Activated naive CD8-positive, alpha-beta T cell treated with anti-CD3 and anti-CD28 coated beads, Interleukin-2, amount 10 ng/mL, durations not matched to agents 7 days and 5 days (primary cell): Measurements from ENCODE around the gene ENTPD7. TPM values are rescaled to one million over a fixed set of nuclear protein-coding genes. Genes with fewer than 3 reads are reported as not detected.
A peak's percentile ranks its signal among the peaks of the same experiment; 100 is the strongest.

Source experiments
- ATAC-seq: fragments of 150-1000 bp; cut with Tn5 transposase; one replicate; pipeline ENCODE4 v1.10.0; 2021; ENCODE audit warnings: low read depth, moderate library complexity
- POLR2A ChIA-PET: fragments of 350-600 bp; sonication (Branson Sonifier 250); formaldehyde crosslinking; loops from one replicate; lab custom pipeline; 2021; ENCODE audit warnings: antibody characterized with exemption; lab: Charles Lee
- DNase-seq: peaks from one replicate; pipeline ENCODE4 v3.0.0; 2021
- H3K27ac Mint-ChIP-seq: one replicate; pipeline ENCODE4 v1.8.0; 2022; ENCODE audit warnings: mild to moderate bottlenecking, mixed read lengths
- H3K27me3 Mint-ChIP-seq: one replicate; pipeline ENCODE4 v1.8.0; 2022; ENCODE audit warnings: mild to moderate bottlenecking, moderate library complexity, mixed read lengths
- H3K36me3 Mint-ChIP-seq: one replicate; pipeline ENCODE4 v1.8.0; 2021; ENCODE audit warnings: mild to moderate bottlenecking, mixed read lengths
- H3K4me1 Mint-ChIP-seq: one replicate; pipeline ENCODE4 v1.8.0; 2021; ENCODE audit warnings: mixed read lengths
- H3K4me3 Mint-ChIP-seq: one replicate; pipeline ENCODE4 v1.8.0; 2022; ENCODE audit warnings: mild to moderate bottlenecking, moderate library complexity, mixed read lengths
- H3K9me3 Mint-ChIP-seq: one replicate; pipeline ENCODE4 v1.8.0; 2021; ENCODE audit warnings: mixed read lengths
- total RNA-seq, 2 experiments: library from RNA; stranded (reverse); gene quantifications; one replicate each; pipeline ENCODE4 v1.2.3, GENCODE V29; 2021

The ENTPD7 gene, protein sequence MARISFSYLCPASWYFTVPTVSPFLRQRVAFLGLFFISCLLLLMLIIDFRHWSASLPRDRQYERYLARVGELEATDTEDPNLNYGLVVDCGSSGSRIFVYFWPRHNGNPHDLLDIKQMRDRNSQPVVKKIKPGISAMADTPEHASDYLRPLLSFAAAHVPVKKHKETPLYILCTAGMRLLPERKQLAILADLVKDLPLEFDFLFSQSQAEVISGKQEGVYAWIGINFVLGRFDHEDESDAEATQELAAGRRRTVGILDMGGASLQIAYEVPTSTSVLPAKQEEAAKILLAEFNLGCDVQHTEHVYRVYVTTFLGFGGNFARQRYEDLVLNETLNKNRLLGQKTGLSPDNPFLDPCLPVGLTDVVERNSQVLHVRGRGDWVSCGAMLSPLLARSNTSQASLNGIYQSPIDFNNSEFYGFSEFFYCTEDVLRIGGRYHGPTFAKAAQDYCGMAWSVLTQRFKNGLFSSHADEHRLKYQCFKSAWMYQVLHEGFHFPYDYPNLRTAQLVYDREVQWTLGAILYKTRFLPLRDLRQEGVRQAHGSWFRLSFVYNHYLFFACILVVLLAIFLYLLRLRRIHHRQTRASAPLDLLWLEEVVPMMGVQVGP
- 1 to 10 TPM; 3.3 to 3.5 TPM for total RNA-seq

- POLR2A ChIA-PET = interaction anchor here (0.6 to 1.9 kb wide), 4 partner anchors 21 to 206 kb away, joined by 3 to 22 read pairs (median 4); partner anchors contain the start of genes COX15, CUTC and SLC25A28
- DNase-seq = peak; percentile 89
- Mint-ChIP-seq H3K9me3 (no peaks in the 10 kb centered on the region), H3K27ac (peak within 1 kb of the TSS; percentile 75), H3K4me3 (peak within 1 kb of the TSS; percentile 92), H3K4me1 (peaks cover 19% of the 10 kb centered on the region), H3K27me3 (peaks cover 16% of the 10 kb centered on the region), H3K36me3 (peaks cover 6% of the 10 kb centered on the region)
- ATAC-seq = peak; percentile 100
These were observed at the start of gene ENTPD7 for GRCh38 chr10:99659031-99659867. Gene ENTPD7, plus strand, starts transcription at chr10:99659509. Its CDS starts 448 bp downstream, at chr10:99659957.

DNA sequence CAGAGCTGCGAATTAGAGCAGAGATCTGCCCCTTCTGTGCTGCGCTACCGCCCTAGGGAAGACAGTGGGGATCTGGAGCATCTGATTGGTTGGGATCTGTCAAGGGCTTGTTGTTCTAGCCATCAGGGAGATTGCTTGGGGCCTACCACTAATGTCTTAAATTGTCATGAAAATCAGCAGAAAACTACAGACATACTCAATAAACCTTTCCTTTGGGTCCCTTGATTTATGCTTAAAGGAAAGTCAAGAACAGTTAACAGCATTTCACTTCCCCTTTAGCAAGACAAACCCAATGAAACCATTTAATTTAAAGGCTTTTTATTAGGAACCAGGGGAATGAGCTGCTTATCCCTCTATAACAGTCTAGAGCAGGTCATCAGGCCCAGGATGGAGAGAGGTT, 49.1 kb upstream of the ENTPD7 start:
- H3K27ac Mint-ChIP-seq = no peak overlapping the region
- H3K4me3 Mint-ChIP-seq = no peak overlapping the region

GRCh38 chr10:99611326-99611725, 48.0 kb upstream of the ENTPD7 start:
- H3K4me1 Mint-ChIP-seq = peaks cover 21% of the 10 kb centered on the region
- ATAC-seq = no peak
- no peak overlapping the region for H3K27ac Mint-ChIP-seq
- H3K27me3 Mint-ChIP-seq = no peaks in the 10 kb centered on the region
- no peaks in the 10 kb centered on the region for H3K9me3 Mint-ChIP-seq
- no peak overlapping the region for H3K4me3 Mint-ChIP-seq
- POLR2A ChIA-PET = no interaction called here
- peaks cover 13% of the 10 kb centered on the region for H3K36me3 Mint-ChIP-seq
- DNase-seq = no peak

More for the DNA sequence above, 49.1 kb upstream of the ENTPD7 start:
- DNase-seq (no peak), ATAC-seq (no peak)
- POLR2A ChIA-PET = interaction anchor here (0.7 kb wide), 1 partner anchor 1972 kb away, joined by 4 read pairs; no protein-coding TSS in a partner anchor
- no peaks in the 10 kb centered on the region for H3K9me3 Mint-ChIP-seq
- H3K36me3 Mint-ChIP-seq = peaks cover 9% of the 10 kb centered on the region
- H3K4me1 Mint-ChIP-seq = peaks cover 13% of the 10 kb centered on the region
- no peaks in the 10 kb centered on the region for H3K27me3 Mint-ChIP-seq

DNA sequence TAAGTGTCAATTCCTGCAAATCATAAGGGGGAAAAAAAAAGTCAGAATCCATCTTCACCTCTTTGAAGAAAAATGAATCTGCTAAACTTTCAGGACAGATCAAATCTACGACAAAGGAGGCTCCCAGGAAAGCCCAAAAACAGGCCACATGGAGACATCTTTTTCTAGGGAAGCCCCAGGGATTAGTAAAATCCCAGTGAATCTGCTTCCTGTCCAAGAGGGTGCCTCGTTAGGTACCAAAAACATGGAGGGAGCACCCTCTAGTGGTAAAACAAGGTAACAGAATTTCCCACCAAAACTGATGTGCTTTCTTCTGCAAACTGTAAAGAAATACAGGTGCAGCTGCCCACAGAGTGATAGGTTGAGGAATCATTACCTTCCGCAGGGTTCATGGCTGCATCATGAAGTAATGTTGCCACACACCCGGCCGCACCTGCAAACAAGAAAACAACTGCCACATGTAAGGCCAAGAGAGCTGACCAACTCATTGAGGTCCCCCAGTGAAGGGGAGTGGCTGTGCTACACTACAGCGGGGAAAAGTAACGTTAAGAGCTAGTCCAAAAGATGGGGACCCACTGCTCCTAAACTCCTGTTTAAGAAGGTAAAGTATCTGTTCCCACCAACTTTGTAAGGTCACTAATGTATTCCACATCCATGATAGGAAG, 47.0 kb upstream of the ENTPD7 start:
- ATAC-seq (peak; percentile 51), DNase-seq (no peak)
- H3K27me3 Mint-ChIP-seq = no peaks in the 10 kb centered on the region
- no peak overlapping the region for H3K4me3 Mint-ChIP-seq
- H3K9me3 Mint-ChIP-seq = no peaks in the 10 kb centered on the region
- peaks cover 27% of the 10 kb centered on the region for H3K4me1 Mint-ChIP-seq
- peaks cover 13% of the 10 kb centered on the region for H3K36me3 Mint-ChIP-seq
- POLR2A ChIA-PET = no interaction called here
- H3K27ac Mint-ChIP-seq = no peak overlapping the region

- Mint-ChIP-seq H3K27ac (no peak overlapping the region), H3K27me3 (no peaks in the 10 kb centered on the region), H3K36me3 (peaks cover 16% of the 10 kb centered on the region), H3K9me3 (no peaks in the 10 kb centered on the region), H3K4me3 (no peak overlapping the region), H3K4me1 (peaks cover 39% of the 10 kb centered on the region)
- POLR2A ChIA-PET = interaction anchor here (0.6 to 1.1 kb wide), 4 partner anchors 185 to 1877 kb away, joined by 3 read pairs; no protein-coding TSS in a partner anchor
- ATAC-seq = no peak
- no peak for DNase-seq
These were observed 43.9 kb upstream of the ENTPD7 start for GRCh38 chr10:99615426-99615825.

DNA sequence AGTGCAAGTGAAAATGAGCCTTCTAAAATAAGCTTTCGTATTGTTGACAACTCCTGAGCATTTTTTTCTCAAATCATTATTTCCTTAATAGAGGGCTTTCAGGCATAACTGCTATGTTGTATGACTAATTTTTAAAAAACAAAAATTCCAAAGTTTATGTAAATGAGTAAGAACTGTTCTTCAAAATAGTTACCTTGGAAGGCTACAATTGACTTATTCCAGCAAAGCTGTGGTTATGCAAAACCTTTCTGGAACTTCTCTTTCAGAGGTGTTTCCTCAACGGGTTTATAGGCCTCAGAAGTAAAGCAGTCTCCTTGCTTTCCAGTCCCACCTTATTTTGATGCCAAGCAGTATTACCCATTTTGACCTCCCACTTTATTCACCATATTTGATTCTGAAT, 41.6 kb upstream of the ENTPD7 start:
- Mint-ChIP-seq H3K36me3 (peaks cover 15% of the 10 kb centered on the region), H3K27ac (peak overlapping the region; percentile 39), H3K27me3 (no peaks in the 10 kb centered on the region), H3K4me3 (peak overlapping the region; percentile 96), H3K4me1 (peaks cover 44% of the 10 kb centered on the region), H3K9me3 (no peaks in the 10 kb centered on the region)
- DNase-seq (no peak), ATAC-seq (no peak)
- POLR2A ChIA-PET = interaction anchor here (0.8 to 2.0 kb wide), 2 partner anchors 187 kb away, joined by 3 to 10 read pairs; partner anchors contain the start of gene GOT1

GRCh38 chr10:99619090-99619800, 40.1 kb upstream of the ENTPD7 start:
- no peaks in the 10 kb centered on the region for H3K9me3 Mint-ChIP-seq
- H3K4me3 Mint-ChIP-seq = peak overlapping the region; percentile 96
- POLR2A ChIA-PET = interaction anchor here (2.0 to 3.9 kb wide), 3 partner anchors 40 to 189 kb away, joined by 10 to 22 read pairs (median 15); partner anchors contain the start of genes COX15, CUTC, ENTPD7 and GOT1
- ATAC-seq (no peak), DNase-seq (no peak)
- peaks cover 40% of the 10 kb centered on the region for H3K4me1 Mint-ChIP-seq
- peaks cover 15% of the 10 kb centered on the region for H3K36me3 Mint-ChIP-seq
- peak overlapping the region; percentile 89 for H3K27ac Mint-ChIP-seq
- peaks cover 2% of the 10 kb centered on the region for H3K27me3 Mint-ChIP-seq

DNA sequence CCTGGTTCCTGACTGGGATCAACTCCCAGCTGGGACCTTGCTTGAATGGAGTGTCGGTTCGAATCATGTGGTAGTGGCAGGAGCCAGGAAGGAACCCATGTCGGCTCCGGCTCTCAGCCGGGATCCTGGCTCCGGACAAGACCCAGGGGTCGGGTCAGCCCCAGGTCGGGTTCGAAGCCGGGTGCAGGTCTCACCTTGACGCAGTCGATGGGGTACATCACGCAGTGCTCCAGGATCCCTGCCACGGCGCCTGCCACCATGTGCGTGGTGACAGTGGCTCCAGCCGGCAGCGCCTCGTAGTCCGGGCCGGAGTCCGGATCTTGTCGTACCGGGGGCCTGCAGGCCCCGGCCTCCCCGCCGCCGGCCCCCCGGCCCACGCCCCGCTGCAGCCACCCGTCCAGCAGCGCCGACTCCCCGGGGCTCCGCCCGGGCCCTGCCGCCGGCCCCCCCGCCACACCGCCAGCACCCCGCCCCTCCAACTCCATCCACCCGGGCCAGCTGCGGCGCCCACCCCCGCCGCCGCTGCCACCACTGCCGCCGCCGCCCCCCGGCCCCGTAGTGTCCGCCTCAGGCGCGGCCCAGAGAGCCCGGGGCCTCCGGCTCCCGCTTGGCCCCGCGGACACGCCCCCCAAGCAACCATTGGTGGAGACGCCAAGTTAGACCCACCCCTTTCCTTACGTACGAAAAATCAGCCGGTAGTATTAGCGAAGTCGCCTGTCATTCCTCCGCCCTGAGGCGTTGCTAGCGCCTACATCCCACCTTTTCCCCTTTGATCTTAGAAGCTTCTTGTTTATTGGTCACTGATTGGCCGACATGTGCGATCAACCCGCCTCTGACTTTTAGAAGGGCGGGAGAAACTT, 39.2 kb upstream of the ENTPD7 start, which contains the start of gene SLC25A28:
Gene SLC25A28 (minus strand): TSS at position 589 of the 860 bp plus-strand sequence. CDS start 104 bp downstream, at position 485.
- DNase-seq (peak; percentile 89), ATAC-seq (peak; percentile 0)
- H3K4me1 Mint-ChIP-seq = peaks cover 40% of the 10 kb centered on the region
- POLR2A ChIA-PET = interaction anchor here (0.7 to 3.9 kb wide), 5 partner anchors 39 to 1742 kb away, joined by 3 to 22 read pairs (median 15); partner anchors contain the start of genes COX15, CUTC, ENTPD7 and GOT1
- H3K27me3 Mint-ChIP-seq = peaks cover 2% of the 10 kb centered on the region
- no peaks in the 10 kb centered on the region for H3K9me3 Mint-ChIP-seq
- H3K27ac Mint-ChIP-seq = peak within 1 kb of the TSS; percentile 96
- H3K4me3 Mint-ChIP-seq = peak within 1 kb of the TSS; percentile 96
- H3K36me3 Mint-ChIP-seq = peaks cover 15% of the 10 kb centered on the region

DNA sequence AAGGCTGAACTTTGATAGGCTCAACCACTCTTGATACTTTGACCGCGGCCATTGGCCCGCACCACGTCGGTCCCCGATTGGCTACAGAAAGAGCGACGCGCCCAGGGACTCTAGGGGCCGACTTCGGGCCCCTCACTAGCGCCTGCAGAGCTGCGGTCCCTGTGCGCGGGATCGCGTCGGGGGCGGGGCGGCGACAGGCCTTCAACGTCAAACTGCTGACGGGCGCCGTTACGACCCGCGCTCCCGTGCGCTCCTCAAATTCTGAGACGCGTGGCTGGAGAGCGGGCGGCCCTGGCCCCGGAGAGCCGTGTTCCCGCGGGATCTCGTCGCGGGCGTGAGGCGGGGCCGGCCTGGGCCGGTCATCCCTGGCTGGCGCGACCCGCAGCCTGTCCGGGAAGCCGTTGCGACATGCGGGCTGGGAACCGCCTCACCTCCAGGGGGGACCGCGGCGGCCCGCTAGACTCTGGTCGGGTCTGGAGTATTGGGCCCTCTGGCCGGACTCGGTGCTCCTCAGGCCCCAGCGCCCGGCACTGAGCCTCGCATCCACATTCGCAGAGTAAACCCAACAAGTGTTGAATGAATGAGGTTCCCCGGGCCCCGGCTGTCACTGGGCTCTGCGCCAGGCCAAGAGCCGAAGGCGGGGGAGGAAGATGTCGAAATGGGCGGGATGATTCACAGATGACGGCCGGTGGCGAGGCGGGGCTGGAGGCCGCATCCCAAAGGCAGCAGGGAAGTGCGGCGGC, 38.4 kb upstream of the ENTPD7 start:
- no peaks in the 10 kb centered on the region for H3K9me3 Mint-ChIP-seq
- POLR2A ChIA-PET = interaction anchor here (0.7 to 3.9 kb wide), 4 partner anchors 39 to 1741 kb away, joined by 3 to 22 read pairs (median 15); partner anchors contain the start of genes COX15, CUTC, ENTPD7 and GOT1

DNA sequence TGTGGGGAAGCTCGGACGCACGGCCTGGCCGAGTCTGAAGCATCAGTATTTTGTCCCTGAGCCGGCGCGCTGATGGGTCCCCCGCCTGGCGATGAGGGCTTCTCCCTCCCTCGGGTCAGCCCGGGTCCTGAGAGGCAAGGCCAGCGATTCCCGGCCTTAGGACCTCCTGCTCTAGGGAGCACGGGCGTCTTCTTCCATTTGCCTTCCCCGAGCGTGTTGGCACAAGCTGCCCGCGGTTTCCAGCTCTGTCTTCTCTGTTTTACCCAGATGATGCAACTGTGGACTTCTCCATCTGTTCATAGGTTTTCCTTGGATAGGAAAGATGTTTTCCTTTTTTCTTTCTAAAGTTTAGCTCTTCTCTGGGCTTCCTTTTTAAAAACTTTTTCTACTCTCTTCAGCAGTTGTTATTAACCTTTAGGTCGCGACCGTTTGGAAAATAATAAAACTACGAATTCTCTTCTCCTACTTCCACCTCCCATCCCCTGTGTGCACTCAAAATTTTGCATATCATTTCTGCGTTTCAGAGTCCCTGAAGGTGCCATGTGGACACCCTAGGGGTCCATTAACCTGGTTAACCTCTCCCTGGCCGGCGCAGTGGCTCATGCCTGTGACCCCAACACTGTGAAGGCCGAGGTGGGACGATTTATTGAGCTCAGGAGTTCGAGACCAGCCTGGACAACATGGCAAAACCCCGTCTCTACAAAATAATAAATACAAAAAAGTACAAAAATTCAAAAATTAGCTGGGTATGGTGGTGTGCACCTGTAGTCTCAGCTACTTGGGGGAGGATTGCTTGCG, 37.7 kb upstream of the ENTPD7 start:
- DNase-seq (no peak), ATAC-seq (no peak)
- peak overlapping the region; percentile 93 for H3K4me3 Mint-ChIP-seq
- H3K9me3 Mint-ChIP-seq = no peaks in the 10 kb centered on the region
- peak overlapping the region; percentile 96 for H3K27ac Mint-ChIP-seq
- POLR2A ChIA-PET = interaction anchor here (1.3 to 3.9 kb wide), 4 partner anchors 38 to 191 kb away, joined by 3 to 22 read pairs (median 15); partner anchors contain the start of genes COX15, CUTC, ENTPD7 and GOT1
- H3K27me3 Mint-ChIP-seq = peaks cover 12% of the 10 kb centered on the region
- H3K4me1 Mint-ChIP-seq = peaks cover 29% of the 10 kb centered on the region
- peaks cover 11% of the 10 kb centered on the region for H3K36me3 Mint-ChIP-seq

More for the DNA sequence above, 38.4 kb upstream of the ENTPD7 start:
- Mint-ChIP-seq H3K4me3 (peak overlapping the region; percentile 93), H3K27me3 (peaks cover 7% of the 10 kb centered on the region), H3K27ac (peak overlapping the region; percentile 96), H3K4me1 (peaks cover 34% of the 10 kb centered on the region), H3K36me3 (peaks cover 11% of the 10 kb centered on the region)
- ATAC-seq (peak; percentile 93), DNase-seq (peak; percentile 89)
